ENCODE results near the gene CLEC10A. TPM values are rescaled to one million over a fixed set of nuclear protein-coding genes. Genes with fewer than 3 reads are reported as not detected.
"Not testable (repeated sequence)": the region's sequence is repeated elsewhere in the genome, so short reads cannot be mapped to it uniquely, and the experiment has no call there.

The CLEC10A gene
- total RNA-seq, 6 experiments from 2014 or later = 0.77 to 2.6 (median 1.5) TPM

DNA sequence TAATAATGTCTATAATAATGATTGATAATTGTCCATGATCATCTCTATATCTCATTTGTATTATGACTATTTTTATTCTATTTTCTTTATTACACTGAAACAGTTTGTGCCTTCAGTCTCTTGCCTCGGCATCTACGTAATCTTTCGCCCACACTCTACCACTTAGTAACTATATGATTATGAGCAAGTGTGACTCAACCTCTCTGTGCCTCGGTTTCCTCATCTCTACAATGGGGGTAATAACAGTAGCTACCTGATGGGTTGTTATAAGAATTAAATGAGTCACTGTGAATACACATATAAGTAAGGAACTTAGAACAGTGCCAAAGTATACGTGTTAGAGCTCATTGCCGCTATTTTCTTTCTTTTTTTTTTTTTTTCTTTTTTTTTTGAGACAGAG lies 32.5 kb downstream of the CLEC10A start:
- DNase-seq (no peak), ATAC-seq (no peak)
- H3K9me3 ChIP-seq = no peaks in the 10 kb centered on the region
- no peaks in the 10 kb centered on the region for H3K36me3 ChIP-seq
- no peaks in the 10 kb centered on the region for H3K27me3 ChIP-seq
- 78% methylated on average over 6 of the region's 6 CpGs for WGBS (ENCODE audit: insufficient coverage, low coverage, low lambda C conversion rate, missing lambda C conversion rate)
- H3K4me1 ChIP-seq = peaks cover 0 to 43% (median 21%) of the 10 kb centered on the region in 4 donors
- TF ChIP-seq POLR2A (IDR thresholded peaks at IDR 0.05) (no peak), CTCF (IDR thresholded peaks at IDR 0.05) (no peak)
- no peak overlapping the region for H3K27ac ChIP-seq
- intact Hi-C loops (cut with DNase I) = no loop called here
- no peak overlapping the region for H3K4me3 ChIP-seq

DNA sequence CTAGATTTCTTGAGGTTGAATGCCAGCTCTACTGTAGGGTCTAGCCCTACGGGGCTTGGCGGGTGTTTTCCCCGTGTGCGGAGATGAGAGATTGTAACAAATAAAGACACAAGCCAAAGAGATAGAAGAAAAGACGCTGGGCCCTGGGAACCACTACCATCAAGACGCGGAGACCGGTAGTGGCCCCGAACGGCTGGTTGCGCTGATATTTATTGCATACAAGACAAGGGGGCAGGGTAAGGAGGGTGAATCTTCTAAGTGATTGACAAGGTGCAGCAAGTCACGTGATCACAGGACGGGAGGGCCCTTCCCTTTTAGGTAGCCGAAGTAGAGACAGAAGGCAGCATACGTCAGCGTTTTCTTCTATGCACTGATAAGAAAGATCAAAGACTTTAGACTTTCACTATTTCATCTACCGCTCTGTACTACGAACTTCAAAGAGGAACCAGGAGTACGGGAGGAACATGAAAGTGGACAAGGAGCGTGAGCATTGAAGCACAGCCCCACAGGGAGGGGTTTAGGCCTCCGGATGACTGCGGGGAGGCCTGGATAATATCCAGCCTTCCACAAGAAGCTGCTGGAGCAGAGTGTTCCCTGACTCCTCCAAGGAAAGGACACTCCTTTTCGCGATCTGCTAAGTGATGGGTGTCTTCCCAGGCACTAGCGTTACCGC lies 33.2 kb downstream of the CLEC10A start:
- intact Hi-C loops (cut with DNase I); DNase-seq; H3K36me3 ChIP-seq; H3K9me3 ChIP-seq; H3K27me3 ChIP-seq; ATAC-seq: not testable (repeated sequence)
- Histone ChIP-seq H3K4me1 (peaks cover 0 to 48% (median 24%) of the 10 kb centered on the region in 4 donors), H3K27ac (peak overlapping the region in 2 of 3 donors; percentile 12 to 57), H3K4me3 (peak overlapping the region in 2 of 3 donors; percentile 10 to 36)
- WGBS (ENCODE audit: insufficient coverage, low coverage, low lambda C conversion rate, missing lambda C conversion rate) = 10% methylated on average over 22 of the region's 26 CpGs

DNA sequence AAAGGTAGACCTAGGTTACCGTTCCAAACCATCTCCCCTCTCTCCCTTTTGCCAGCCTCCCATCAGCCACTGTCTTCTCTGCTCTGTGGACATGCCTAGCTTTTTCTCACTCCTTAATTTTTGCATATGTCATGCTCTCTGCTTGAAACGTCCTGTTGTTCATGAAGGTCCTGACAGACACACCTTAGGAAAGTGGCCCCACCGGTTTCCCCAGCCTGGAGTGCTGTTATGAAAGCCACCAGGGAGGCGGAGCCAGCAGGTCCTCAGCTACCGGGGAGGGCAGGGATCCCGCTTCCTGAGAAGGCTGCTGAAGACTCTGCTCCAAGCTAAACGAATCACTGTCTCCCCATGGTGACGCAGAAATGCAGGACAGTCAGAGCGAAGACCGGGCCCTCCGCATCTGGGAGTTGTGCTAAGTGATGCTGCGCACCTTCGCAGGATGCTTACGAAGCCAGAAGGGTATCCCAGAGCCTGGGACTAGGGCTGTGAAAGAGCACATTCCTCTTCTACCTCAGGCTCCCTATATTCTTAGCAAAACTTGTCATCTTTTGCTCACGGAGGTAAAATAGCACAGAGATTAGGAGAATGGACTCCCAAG lies 33.8 kb downstream of the CLEC10A start:
- Histone ChIP-seq H3K27me3 (no peaks in the 10 kb centered on the region), H3K36me3 (no peaks in the 10 kb centered on the region), H3K9me3 (no peaks in the 10 kb centered on the region), H3K4me3 (peak overlapping the region in 2 of 3 donors; percentile 10 to 36), H3K27ac (peak overlapping the region in 2 of 3 donors; percentile 12 to 57), H3K4me1 (peaks cover 0 to 53% (median 26%) of the 10 kb centered on the region in 4 donors)
- DNase-seq (peak in 1 of 3 donors; percentile 46), ATAC-seq (peak in 3 of 4 donors; percentile 5 to 23 (median 15))
- intact Hi-C loops (cut with DNase I) = no loop called here
- no peak for TF ChIP-seq CTCF (IDR thresholded peaks at IDR 0.05)
- TF ChIP-seq POLR2A (IDR thresholded peaks at IDR 0.05) = no peak
- 3% methylated on average over 6 of the region's 15 CpGs for WGBS (ENCODE audit: insufficient coverage, low coverage, low lambda C conversion rate, missing lambda C conversion rate)

- intact Hi-C loops (cut with DNase I) = no loop called here
- peak overlapping the region in 2 of 3 donors; percentile 12 to 57 for H3K27ac ChIP-seq
- no peaks in the 10 kb centered on the region for H3K36me3 ChIP-seq
- H3K4me3 ChIP-seq = peak overlapping the region in 1 of 3 donors; percentile 36
- no peaks in the 10 kb centered on the region for H3K9me3 ChIP-seq
- TF ChIP-seq POLR2A (IDR thresholded peaks at IDR 0.05) (no peak), CTCF (IDR thresholded peaks at IDR 0.05) (peak; percentile 76 to 86 (median 85))
- DNase-seq (no peak), ATAC-seq (peak; percentile 29 to 56 (median 46))
- H3K27me3 ChIP-seq = no peaks in the 10 kb centered on the region
- WGBS (ENCODE audit: insufficient coverage, low coverage, low lambda C conversion rate, missing lambda C conversion rate) = 9% methylated on average over 5 of the region's 5 CpGs
- H3K4me1 ChIP-seq = peaks cover 0 to 57% (median 26%) of the 10 kb centered on the region in 4 donors
Measured at GRCh38 chr17:7045492-7046126, 34.4 kb downstream of the CLEC10A start.
